Activated CD8-positive, alpha-beta memory T cell treated with anti-CD3 and anti-CD28 coated beads, Interleukin-2, amount 10 ng/mL, durations not matched to agents 7 days and 5 days (primary cell): ENCODE measurements around the gene KMT2A. TPM values are rescaled to one million over a fixed set of nuclear protein-coding genes. Genes with fewer than 3 reads are reported as not detected.
"Not testable (repeated sequence)": the region's sequence is repeated elsewhere in the genome, so short reads cannot be mapped to it uniquely, and the experiment has no call there.

ENCODE experiments used
- ATAC-seq: fragments of 150-1000 bp; cut with Tn5 transposase; one replicate; pipeline ENCODE4 v1.10.0; 2021; ENCODE audit warnings: moderate library complexity
- CTCF ChIA-PET: fragments of 350-600 bp; sonication (Branson Sonifier 250); formaldehyde crosslinking; loops from one replicate; lab custom pipeline; 2021; ENCODE audit warnings: antibody characterized with exemption; lab: Charles Lee
- DNase-seq: peaks from one replicate; pipeline ENCODE4 v3.0.0-alpha.2; 2020
- H3K27ac Mint-ChIP-seq: one replicate; pipeline ENCODE4 v1.8.0; 2021; ENCODE audit warnings: mild to moderate bottlenecking, mixed read lengths
- H3K27me3 Mint-ChIP-seq: one replicate; pipeline ENCODE4 v1.8.0; 2021; ENCODE audit warnings: mixed read lengths
- H3K36me3 Mint-ChIP-seq: one replicate; pipeline ENCODE4 v1.8.0; 2021; ENCODE audit warnings: mild to moderate bottlenecking, mixed read lengths
- H3K4me1 Mint-ChIP-seq: one replicate; pipeline ENCODE4 v1.8.0; 2021; ENCODE audit warnings: mixed read lengths
- H3K4me3 Mint-ChIP-seq: one replicate; pipeline ENCODE4 v1.8.0; 2021; ENCODE audit warnings: mild to moderate bottlenecking, moderate library complexity, mixed read lengths
- H3K9me3 Mint-ChIP-seq: one replicate; pipeline ENCODE4 v1.8.0; 2022; ENCODE audit warnings: low read depth, mixed read lengths
- total RNA-seq, 2 experiments: library from RNA; stranded (reverse); gene quantifications; one replicate each; pipeline ENCODE4 v1.2.3, GENCODE V29; 2021

Gene KMT2A
- total RNA-seq, 2 experiments from 2014 or later: 116 to 125 TPM

DNA sequence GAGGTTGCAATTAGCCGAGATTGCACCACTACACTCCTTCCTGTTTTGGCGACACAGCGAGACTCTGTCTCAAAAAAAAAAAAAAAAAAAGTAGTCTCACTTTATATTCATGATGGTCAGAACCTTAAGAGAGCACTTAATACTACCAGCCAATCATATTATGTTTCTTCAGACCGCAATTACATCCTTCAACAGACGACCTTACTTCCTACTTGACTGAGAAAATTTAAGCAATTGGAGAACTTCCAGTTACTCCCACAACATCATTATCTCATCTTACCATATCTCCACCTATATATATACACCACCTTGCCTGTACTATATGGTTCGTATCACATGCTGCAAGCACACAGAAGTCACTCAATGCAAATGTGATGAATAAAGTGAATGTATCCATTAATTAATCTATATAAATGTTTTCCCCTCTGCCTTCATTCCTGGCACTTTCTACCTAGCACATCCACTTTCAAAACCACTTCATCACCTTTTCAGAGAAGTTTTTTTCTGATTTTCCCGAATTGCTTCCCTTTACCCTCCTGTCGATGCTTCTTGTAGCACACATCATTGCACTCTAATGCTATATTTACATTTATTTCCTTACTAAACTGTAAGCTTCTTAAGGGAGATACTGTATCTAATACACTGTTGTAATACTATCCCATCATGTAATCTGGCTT lies 21.1 kb upstream of the KMT2A start:
- CTCF ChIA-PET: interaction anchor here (0.6 to 1.0 kb wide), 5 partner anchors 9 to 500 kb away, joined by 3 to 8 read pairs (median 4); no protein-coding TSS in a partner anchor
- Mint-ChIP-seq H3K9me3 (no peaks in the 10 kb centered on the region), H3K27ac (no peak overlapping the region), H3K36me3 (peaks cover 12% of the 10 kb centered on the region), H3K4me1 (peaks cover 7% of the 10 kb centered on the region), H3K27me3 (no peaks in the 10 kb centered on the region), H3K4me3 (no peak overlapping the region)
- no peak for DNase-seq
- ATAC-seq: no peak

DNA sequence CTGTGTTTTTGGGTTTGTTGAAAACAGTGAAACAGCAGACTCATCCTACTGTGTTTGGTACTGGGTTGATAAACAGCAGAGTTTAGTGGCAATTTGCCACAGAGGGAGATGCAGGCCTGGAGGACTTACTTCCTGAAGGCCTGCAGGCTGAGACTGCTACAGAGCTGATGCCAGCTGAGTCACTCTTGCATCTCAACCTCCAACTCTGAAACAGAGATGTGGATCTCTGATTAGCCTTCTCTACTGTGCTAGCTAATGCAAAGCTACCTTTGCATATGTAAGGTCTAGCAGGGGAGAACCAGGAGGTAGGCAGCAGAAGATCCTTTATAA lies 20.6 kb upstream of the KMT2A start:
- Mint-ChIP-seq H3K4me3 (no peak overlapping the region), H3K36me3 (peaks cover 8% of the 10 kb centered on the region), H3K27ac (no peak overlapping the region), H3K4me1 (peaks cover 5% of the 10 kb centered on the region), H3K27me3 (no peaks in the 10 kb centered on the region), H3K9me3 (no peaks in the 10 kb centered on the region)
- DNase-seq: peak; percentile 75
- CTCF ChIA-PET: interaction anchor here (0.6 to 1.0 kb wide), 5 partner anchors 9 to 217 kb away, joined by 3 to 8 read pairs (median 4); no protein-coding TSS in a partner anchor
- peak; percentile 94 for ATAC-seq

DNA sequence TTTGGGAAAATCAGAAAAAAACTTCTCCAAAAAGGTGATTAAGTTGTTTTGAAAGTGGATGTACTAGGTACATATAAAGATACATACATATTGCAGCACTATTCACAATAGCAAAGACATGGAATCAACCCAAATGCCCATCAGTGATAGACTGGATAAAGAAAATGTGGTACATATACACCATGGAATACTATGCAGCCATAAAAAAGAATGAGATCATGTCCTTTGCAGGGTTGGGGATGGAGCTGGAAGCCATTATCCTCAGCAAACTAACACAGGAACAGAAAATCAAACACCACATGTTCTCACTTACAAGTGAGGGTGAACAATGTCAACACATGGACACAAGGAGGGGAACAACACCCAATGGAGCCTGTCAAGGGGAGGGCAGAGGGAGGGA lies 19.4 kb upstream of the KMT2A start:
- not testable (repeated sequence) for ATAC-seq, DNase-seq, H3K4me3 Mint-ChIP-seq, H3K4me1 Mint-ChIP-seq, H3K27ac Mint-ChIP-seq, H3K9me3 Mint-ChIP-seq, H3K27me3 Mint-ChIP-seq, H3K36me3 Mint-ChIP-seq
- CTCF ChIA-PET: interaction anchor here (0.6 to 1.0 kb wide), 2 partner anchors 15 to 49 kb away, joined by 3 read pairs; no protein-coding TSS in a partner anchor

DNA sequence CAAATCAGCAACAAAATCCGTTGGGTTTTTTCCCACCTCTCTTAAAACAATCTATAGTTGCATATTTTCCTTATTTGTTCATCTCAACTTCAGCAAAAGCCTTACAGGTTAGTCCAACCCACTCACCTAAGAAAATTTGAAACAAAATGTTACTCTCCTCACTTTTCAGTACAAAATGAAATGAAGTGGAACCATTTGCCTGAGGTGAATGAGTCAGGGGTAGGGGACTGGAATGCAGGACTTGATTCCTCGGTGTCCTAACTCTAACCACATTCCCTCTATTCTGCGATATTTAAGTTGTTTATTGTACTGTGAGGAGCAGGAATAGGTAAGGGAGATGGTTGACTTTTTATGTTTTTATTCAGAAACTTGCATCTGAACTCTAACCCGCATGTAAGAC lies 18.5 kb upstream of the KMT2A start:
- Mint-ChIP-seq H3K36me3 (peaks cover 4% of the 10 kb centered on the region), H3K27me3 (no peaks in the 10 kb centered on the region), H3K4me1 (no peaks in the 10 kb centered on the region), H3K27ac (no peak overlapping the region), H3K4me3 (no peak overlapping the region), H3K9me3 (no peaks in the 10 kb centered on the region)
- no peak for ATAC-seq
- DNase-seq: no peak
- CTCF ChIA-PET: no interaction called here

DNA sequence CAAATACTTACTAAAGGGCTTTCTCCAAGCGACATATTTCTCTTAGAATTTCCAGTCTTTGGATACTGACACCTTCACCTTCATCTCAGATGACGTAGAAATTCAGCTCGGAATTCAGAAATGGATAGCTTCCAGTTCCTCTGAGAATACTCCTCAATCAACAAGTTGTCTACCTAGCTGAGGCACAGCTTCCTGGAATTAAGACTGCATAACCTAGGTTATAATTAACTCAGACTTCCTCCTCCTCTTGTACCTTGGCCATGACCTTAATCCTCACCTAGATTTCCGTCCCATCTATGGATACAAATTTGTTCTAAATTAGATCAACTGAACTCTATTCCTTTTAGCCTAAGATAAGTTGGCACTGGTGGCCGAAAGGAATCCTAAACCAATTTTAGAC lies 17.5 kb upstream of the KMT2A start:
- CTCF ChIA-PET: interaction anchor here (1.0 kb wide), 1 partner anchor 8 kb away, joined by 3 read pairs; no protein-coding TSS in a partner anchor
- H3K4me3 Mint-ChIP-seq: no peak overlapping the region
- DNase-seq (no peak), ATAC-seq (no peak)
- no peaks in the 10 kb centered on the region for H3K4me1 Mint-ChIP-seq
- no peaks in the 10 kb centered on the region for H3K36me3 Mint-ChIP-seq
- H3K27ac Mint-ChIP-seq: no peak overlapping the region
- H3K9me3 Mint-ChIP-seq: no peaks in the 10 kb centered on the region
- H3K27me3 Mint-ChIP-seq: no peaks in the 10 kb centered on the region

DNA sequence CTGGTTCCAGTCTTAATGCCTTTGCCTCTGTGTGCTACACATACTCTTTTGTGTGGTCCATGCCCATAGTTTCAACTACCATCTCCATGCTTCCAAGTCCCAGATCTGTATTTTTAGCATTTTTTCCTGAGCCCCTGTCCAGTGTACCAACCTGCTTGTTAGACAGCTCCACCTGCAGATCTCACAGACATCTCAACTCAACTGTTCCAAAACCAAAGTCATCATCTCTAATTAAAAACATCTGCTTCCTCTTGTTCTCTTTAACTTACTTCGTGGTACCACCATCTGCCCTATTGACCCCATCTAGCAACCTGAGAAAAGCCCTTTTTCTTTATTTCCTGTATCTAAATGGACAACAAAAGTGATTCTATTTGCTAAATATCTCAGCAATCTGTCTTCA lies 8.6 kb upstream of the KMT2A start:
- CTCF ChIA-PET: no interaction called here
- Mint-ChIP-seq H3K9me3 (no peaks in the 10 kb centered on the region), H3K4me1 (peaks cover 11% of the 10 kb centered on the region), H3K27ac (no peak overlapping the region), H3K36me3 (no peaks in the 10 kb centered on the region), H3K4me3 (no peak overlapping the region), H3K27me3 (peaks cover 7% of the 10 kb centered on the region)
- no peak for DNase-seq
- ATAC-seq: no peak

DNA sequence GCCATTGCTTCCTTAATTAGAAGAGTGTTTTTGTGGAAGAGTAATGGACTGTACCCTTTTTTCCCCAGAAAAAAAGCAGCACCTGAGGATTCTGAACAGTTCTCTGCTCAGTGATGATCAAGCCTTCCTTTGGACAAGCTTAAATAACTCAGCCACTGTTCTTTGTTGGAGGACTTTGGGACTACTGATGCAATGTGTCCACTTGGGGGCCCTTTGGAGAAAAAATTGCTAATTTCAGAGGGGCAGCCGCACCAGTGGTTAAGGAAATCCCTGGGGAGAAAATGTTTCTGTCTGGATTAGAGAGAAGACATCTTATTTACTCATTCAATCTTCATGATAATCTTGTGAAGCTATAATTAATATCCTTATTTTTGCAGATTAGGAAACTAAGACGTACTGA lies 5.3 kb upstream of the KMT2A start:
- no peaks in the 10 kb centered on the region for H3K36me3 Mint-ChIP-seq
- H3K27me3 Mint-ChIP-seq: peaks cover 7% of the 10 kb centered on the region
- CTCF ChIA-PET: interaction anchor here (0.8 to 2.0 kb wide), 9 partner anchors 11 to 65 kb away, joined by 3 to 8 read pairs (median 5); partner anchors contain the start of gene ATP5MG
- no peaks in the 10 kb centered on the region for H3K9me3 Mint-ChIP-seq
- peaks cover 20% of the 10 kb centered on the region for H3K4me1 Mint-ChIP-seq
- DNase-seq (no peak), ATAC-seq (no peak)
- H3K4me3 Mint-ChIP-seq: no peak overlapping the region
- no peak overlapping the region for H3K27ac Mint-ChIP-seq

DNA sequence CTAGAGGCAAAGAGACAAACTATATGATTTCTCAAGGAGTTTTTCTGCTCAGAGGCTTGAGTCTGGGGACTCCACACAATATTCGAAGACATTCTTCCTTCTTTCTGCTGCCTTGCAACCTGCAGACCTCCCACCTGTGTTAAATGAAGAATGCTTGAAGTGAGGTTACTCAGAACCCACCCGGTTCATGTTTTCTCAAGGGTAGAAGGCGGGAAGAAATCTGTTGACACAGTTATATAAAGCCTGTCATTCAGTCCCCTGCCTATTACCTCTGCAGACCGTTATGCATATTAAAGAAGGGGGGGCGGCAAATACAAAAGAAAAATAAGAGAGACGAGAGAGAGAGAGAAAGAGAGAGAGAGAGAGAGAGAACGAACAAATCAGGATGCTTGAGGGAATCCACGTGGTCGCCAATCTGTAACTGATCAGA lies 2.2 kb upstream of the KMT2A start:
- ATAC-seq: no peak
- no peaks in the 10 kb centered on the region for H3K9me3 Mint-ChIP-seq
- CTCF ChIA-PET: interaction anchor here (0.7 to 2.0 kb wide), 5 partner anchors 14 to 139 kb away, joined by 3 to 17 read pairs (median 6); no protein-coding TSS in a partner anchor
- H3K27ac Mint-ChIP-seq: peak overlapping the region; percentile 92
- peaks cover 7% of the 10 kb centered on the region for H3K27me3 Mint-ChIP-seq
- no peak for DNase-seq
- H3K36me3 Mint-ChIP-seq: peaks cover 3% of the 10 kb centered on the region
- H3K4me3 Mint-ChIP-seq: peak overlapping the region; percentile 88
- H3K4me1 Mint-ChIP-seq: peaks cover 18% of the 10 kb centered on the region

DNA sequence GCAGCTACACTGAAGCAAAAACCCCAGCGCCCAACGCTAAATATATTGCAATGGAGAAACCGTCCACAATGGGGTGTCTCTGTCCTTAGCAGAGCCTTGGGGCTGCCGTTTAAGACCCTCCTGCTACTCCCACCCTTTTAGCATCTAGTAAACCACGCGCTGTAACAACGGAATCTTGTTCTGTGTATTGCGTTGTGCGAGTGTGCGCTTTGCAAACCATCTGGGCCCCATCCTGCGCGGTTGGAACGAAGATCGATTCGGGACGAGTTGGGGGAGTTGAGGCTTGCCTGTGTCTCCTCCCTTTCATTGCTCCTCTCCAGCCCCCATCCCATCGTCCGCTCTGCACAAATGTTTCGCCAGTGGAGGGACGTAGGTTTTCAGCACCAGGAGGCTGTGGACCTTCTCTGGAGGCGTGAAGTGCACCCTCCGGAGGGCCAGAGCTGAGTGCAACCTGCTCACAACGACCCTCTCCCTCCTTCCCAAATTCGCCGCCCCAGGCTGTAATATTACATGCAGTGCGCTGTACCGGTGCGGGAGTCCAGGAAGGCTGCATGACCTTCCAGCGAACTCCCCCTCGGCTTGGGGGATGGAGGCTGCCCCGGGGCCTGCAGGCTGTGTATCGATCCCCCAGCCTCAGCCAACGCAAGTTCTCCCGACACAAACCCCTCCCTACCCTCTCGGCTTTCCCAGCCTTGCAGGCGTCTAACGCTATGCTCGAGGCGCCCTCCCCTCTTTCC lies 1.6 kb upstream of the KMT2A start:
- H3K4me1 Mint-ChIP-seq: peaks cover 24% of the 10 kb centered on the region
- CTCF ChIA-PET: interaction anchor here (0.7 to 2.0 kb wide), 15 partner anchors 9 to 357 kb away, joined by 3 to 17 read pairs (median 4); partner anchors contain the start of genes CD3D and DDX6

DNA sequence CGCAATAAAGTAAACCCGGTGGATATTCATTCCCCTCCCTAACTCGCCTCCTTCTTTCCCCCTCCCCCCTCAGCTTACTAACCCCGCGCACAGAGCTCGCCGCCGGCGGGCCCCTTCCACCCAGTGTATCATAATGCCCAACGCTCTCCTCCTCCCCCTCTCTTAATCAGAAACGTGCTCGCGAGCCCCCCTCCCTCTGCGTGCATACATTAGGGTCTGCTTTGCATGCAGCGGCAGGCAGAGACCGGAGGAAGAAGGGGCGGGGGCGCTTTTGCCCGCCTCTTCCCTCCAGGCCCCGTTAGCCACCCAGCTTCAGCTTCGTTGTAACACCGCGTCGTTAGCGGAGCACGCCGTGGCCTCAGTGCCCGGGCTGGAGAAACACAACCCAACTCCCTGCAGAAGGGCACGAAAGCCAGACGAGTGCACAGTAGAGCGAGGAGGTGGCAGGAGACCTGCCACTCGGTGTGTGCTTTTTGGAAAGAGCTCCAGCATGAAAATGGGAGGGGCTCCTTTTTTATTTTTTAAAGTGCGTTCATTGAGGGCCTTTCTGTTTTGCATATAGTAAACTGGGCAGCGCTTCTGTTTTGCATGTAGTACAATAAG lies 901 bp upstream of the KMT2A start:
- CTCF ChIA-PET: interaction anchor here (0.6 to 2.0 kb wide), 17 partner anchors 9 to 356 kb away, joined by 3 to 17 read pairs (median 4); partner anchors contain the start of genes CD3D and DDX6
- H3K4me3 Mint-ChIP-seq: peak overlapping the region; percentile 88

More for the DNA sequence above, 1.6 kb upstream of the KMT2A start:
- peak; percentile 80 for DNase-seq
- Mint-ChIP-seq H3K9me3 (no peaks in the 10 kb centered on the region), H3K4me3 (peak overlapping the region; percentile 88), H3K27ac (peak overlapping the region; percentile 92), H3K36me3 (peaks cover 5% of the 10 kb centered on the region), H3K27me3 (peaks cover 4% of the 10 kb centered on the region)
- ATAC-seq: peak; percentile 38

DNA sequence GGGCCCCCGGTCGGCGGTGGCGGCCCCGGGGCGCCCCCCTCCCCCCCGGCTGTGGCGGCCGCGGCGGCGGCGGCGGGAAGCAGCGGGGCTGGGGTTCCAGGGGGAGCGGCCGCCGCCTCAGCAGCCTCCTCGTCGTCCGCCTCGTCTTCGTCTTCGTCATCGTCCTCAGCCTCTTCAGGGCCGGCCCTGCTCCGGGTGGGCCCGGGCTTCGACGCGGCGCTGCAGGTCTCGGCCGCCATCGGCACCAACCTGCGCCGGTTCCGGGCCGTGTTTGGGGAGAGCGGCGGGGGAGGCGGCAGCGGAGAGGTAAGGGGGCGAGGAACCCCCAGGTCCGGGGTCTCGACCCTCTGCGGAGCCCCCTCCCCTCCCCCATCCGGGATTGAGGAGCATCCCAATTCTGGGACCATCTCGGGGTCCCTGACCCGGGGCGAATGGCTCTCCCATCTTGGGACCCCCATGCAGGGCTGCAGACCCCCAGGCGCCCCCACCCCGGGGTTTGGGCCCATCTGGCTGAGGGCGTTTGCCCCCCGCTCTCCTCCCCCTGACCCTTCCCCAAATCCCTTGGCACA lies 431 bp downstream of the KMT2A start:
- H3K9me3 Mint-ChIP-seq: no peaks in the 10 kb centered on the region
- H3K4me1 Mint-ChIP-seq: peaks cover 44% of the 10 kb centered on the region
- ATAC-seq: peak; percentile 25
- CTCF ChIA-PET: interaction anchor here (0.7 to 2.0 kb wide), 5 partner anchors 34 to 133 kb away, joined by 3 to 10 read pairs (median 6); no protein-coding TSS in a partner anchor
- H3K36me3 Mint-ChIP-seq: peaks cover 11% of the 10 kb centered on the region
- peak overlapping the region; percentile 94 for H3K27ac Mint-ChIP-seq
- DNase-seq: peak; percentile 71
- H3K4me3 Mint-ChIP-seq: peak overlapping the region; percentile 88
- no peaks in the 10 kb centered on the region for H3K27me3 Mint-ChIP-seq

More for the DNA sequence above, 901 bp upstream of the KMT2A start:
- ATAC-seq (peak; percentile 24), DNase-seq (peak; percentile 76)
- peaks cover 4% of the 10 kb centered on the region for H3K27me3 Mint-ChIP-seq
- H3K27ac Mint-ChIP-seq: peak overlapping the region; percentile 92
- peaks cover 31% of the 10 kb centered on the region for H3K4me1 Mint-ChIP-seq
- peaks cover 6% of the 10 kb centered on the region for H3K36me3 Mint-ChIP-seq
- no peaks in the 10 kb centered on the region for H3K9me3 Mint-ChIP-seq

DNA sequence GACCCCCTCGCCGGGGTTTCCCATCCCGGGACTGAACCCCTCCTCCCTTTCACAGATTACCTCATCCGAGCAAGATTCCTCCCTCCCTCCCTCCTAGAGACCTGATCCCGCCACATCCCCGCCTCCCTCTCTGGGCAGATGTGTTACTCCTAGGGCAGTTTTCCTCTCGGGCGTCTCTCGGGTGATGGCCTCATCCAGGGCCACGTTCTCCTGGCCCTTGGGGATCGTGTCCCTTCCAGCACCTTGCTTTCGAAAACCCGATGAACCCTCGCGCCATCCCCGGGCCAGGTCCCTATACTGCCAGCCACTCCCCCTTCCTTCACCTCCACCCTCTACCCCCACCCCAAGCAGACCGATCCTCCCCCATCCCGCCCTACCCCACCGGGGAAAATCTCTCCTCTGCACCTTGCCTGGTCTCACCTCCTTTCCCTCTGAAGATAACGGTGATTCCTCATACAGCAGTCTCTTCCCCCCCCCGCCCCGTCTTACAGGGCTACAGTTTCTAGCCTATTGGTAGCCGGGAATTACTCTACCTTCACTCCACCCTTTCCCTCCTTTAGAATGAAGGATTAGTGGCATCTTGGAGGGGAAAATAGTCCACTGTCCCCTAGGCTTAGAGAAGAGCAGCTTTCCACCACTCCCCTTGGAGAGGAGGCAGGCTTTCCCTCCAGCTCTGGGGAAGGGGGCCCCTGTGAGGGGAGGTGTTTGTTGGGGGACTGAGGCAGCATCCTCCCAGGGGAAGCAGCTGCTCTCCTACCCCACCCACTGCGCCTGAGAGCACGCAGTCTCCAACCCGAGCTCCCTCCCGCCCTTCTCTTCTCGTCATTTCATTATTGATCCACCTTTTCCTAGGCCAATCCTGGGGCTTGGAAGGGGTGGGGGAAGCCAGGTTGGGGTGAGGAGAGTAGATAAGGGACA lies 1.2 kb downstream of the KMT2A start:
- DNase-seq (peak; percentile 74), ATAC-seq (no peak)
- Mint-ChIP-seq H3K27me3 (no peaks in the 10 kb centered on the region), H3K9me3 (no peaks in the 10 kb centered on the region), H3K36me3 (peaks cover 17% of the 10 kb centered on the region), H3K27ac (peak overlapping the region; percentile 94), H3K4me1 (peaks cover 52% of the 10 kb centered on the region), H3K4me3 (peak overlapping the region; percentile 88)
- CTCF ChIA-PET: interaction anchor here (1.0 kb wide), 1 partner anchor 51 kb away, joined by 3 read pairs; no protein-coding TSS in a partner anchor
